T-helper 2 cell treated with Interferon-gamma antibody and Interleukin-4, amounts not matched to agents 5 μg/mL and 100 μg/mL, for 36 hours (primary cell): Measurements from ENCODE around the gene SEC63.
"Not testable (repeated sequence)": the region's sequence is repeated elsewhere in the genome, so short reads cannot be mapped to it uniquely, and the experiment has no call there.

Experiments used
- DNase-seq: peaks from one replicate; pipeline ENCODE4 v3.0.0; 2021; ENCODE audit warnings: low spot score
- H3K27ac Mint-ChIP-seq: one replicate; pipeline ENCODE4 v1.8.0; 2021; ENCODE audit warnings: mild to moderate bottlenecking, mixed read lengths
- H3K27me3 Mint-ChIP-seq: one replicate; pipeline ENCODE4 v1.8.0; 2021; ENCODE audit warnings: low read depth, mixed read lengths
- H3K36me3 Mint-ChIP-seq: one replicate; pipeline ENCODE4 v1.8.0; 2021; ENCODE audit warnings: low read depth, mixed read lengths
- H3K4me1 Mint-ChIP-seq: one replicate; pipeline ENCODE4 v1.8.0; 2021; ENCODE audit warnings: low read depth, mixed read lengths
- H3K4me3 Mint-ChIP-seq: one replicate; pipeline ENCODE4 v1.8.0; 2022; ENCODE audit warnings: mild to moderate bottlenecking, moderate library complexity, mixed read lengths
- H3K9me3 Mint-ChIP-seq: one replicate; pipeline ENCODE4 v1.8.0; 2021; ENCODE audit warnings: mixed read lengths

The SEC63 gene

DNA sequence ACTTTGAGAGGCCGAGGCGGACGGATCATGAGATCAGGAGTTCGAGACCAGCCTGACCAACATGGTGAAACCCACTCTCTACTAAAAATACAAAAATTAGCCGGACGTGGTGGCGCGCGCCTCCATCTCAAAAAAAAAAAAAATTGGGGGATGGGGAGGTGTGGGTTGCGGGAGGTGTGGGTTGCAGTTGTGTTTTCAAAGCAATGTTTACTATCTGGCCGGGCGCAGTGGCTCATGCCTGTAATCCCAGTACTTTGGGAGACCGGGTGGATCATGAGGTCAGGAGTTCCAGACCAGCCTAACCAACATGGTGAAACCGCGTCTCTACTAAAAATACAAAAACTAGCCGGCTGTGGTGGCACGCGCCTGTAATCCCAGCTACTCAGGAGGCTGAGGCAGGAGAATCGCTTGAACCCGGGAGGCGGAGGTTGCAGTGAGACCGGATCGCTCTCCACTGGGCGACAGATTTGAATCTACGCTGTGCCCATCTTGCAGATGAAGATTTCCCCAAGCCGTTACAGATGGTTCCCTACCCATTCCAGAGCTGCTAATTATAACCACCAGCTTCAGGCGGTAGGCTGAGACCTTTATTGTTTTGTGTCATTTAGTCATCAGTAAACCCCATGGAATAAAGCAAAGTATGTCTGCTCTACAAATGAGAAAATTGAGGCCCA, 818 bp upstream of the SEC63 start:
- DNase-seq, H3K9me3 Mint-ChIP-seq, H3K27me3 Mint-ChIP-seq: not testable (repeated sequence)
- peaks cover 26% of the 10 kb centered on the region for H3K4me1 Mint-ChIP-seq
- peak overlapping the region; percentile 88 for H3K4me3 Mint-ChIP-seq
- H3K27ac Mint-ChIP-seq = peak overlapping the region; percentile 97
- H3K36me3 Mint-ChIP-seq = peaks cover 25% of the 10 kb centered on the region

- Mint-ChIP-seq H3K27me3 (no peaks in the 10 kb centered on the region), H3K27ac (peak overlapping the region; percentile 98), H3K9me3 (no peaks in the 10 kb centered on the region), H3K4me1 (peaks cover 26% of the 10 kb centered on the region), H3K36me3 (peaks cover 25% of the 10 kb centered on the region), H3K4me3 (peak overlapping the region; percentile 100)
- DNase-seq = peak; percentile 64
Measured at GRCh38 chr6:107957308-107957908, 600 bp downstream of the SEC63 start.

- no peak for DNase-seq
- Mint-ChIP-seq H3K27me3 (no peaks in the 10 kb centered on the region), H3K36me3 (peaks cover 25% of the 10 kb centered on the region), H3K27ac (peak overlapping the region; percentile 98), H3K9me3 (no peaks in the 10 kb centered on the region), H3K4me1 (peaks cover 26% of the 10 kb centered on the region), H3K4me3 (peak overlapping the region; percentile 100)
Measured at GRCh38 chr6:107956586-107957307, 1.3 kb downstream of the SEC63 start.

DNA sequence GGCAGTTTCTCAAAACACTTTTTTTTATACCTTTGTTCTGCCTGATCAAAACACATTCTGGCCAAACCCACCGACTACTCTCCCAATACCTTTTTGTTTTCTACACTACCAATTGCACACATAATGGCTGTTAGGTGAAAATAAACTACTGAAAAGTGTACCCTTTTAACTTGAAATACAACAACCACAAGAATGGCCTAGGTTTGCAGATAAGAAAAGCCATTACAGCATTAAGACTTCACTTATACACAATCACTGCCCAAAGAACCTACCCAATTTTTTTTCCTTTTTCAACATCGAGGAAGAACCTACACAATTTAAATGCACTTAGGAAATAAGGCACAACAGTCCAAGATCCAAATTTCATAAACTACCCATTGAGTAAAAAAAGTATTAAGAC, 1.8 kb downstream of the SEC63 start:
- DNase-seq = no peak
- peaks cover 25% of the 10 kb centered on the region for H3K36me3 Mint-ChIP-seq
- no peaks in the 10 kb centered on the region for H3K27me3 Mint-ChIP-seq
- peak overlapping the region; percentile 100 for H3K4me3 Mint-ChIP-seq
- no peaks in the 10 kb centered on the region for H3K9me3 Mint-ChIP-seq
- H3K4me1 Mint-ChIP-seq = peaks cover 26% of the 10 kb centered on the region
- H3K27ac Mint-ChIP-seq = peak overlapping the region; percentile 98

GRCh38 chr6:107953858-107954414, 4.1 kb downstream of the SEC63 start:
- not testable (repeated sequence) for H3K4me3 Mint-ChIP-seq
- peaks cover 33% of the 10 kb centered on the region for H3K4me1 Mint-ChIP-seq

GRCh38 chr6:107943626-107944439, 14.2 kb downstream of the SEC63 start:
- peaks cover 20% of the 10 kb centered on the region for H3K4me1 Mint-ChIP-seq
- H3K4me3 Mint-ChIP-seq = no peak overlapping the region
- no peak overlapping the region for H3K27ac Mint-ChIP-seq
- no peak for DNase-seq
- H3K9me3 Mint-ChIP-seq = no peaks in the 10 kb centered on the region
- peaks cover 13% of the 10 kb centered on the region for H3K36me3 Mint-ChIP-seq
- H3K27me3 Mint-ChIP-seq = no peaks in the 10 kb centered on the region

More at GRCh38 chr6:107953858-107954414, 4.1 kb downstream of the SEC63 start:
- peaks cover 28% of the 10 kb centered on the region for H3K36me3 Mint-ChIP-seq
- H3K27ac Mint-ChIP-seq, DNase-seq, H3K9me3 Mint-ChIP-seq, H3K27me3 Mint-ChIP-seq: not testable (repeated sequence)

DNA sequence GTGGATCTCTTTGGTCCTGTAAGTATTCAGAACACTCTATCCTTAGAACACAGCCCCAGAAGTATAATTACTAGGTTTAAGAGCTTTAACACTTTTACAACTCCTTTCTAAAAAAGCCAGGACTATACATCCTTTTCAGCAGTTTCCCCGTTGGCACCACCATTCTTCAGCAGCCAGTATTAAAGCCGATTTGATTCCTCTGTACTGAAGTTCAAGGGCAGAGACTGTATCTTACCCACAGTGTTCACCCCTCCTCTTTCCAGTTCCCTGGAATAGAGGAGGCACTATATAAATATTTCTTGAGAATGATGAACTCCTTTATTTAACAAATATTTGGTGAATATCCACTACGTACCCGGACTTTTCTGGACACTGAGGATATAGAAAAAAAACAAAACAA, 15.9 kb downstream of the SEC63 start:
- H3K4me3 Mint-ChIP-seq = no peak overlapping the region
- H3K27ac Mint-ChIP-seq = no peak overlapping the region
- H3K4me1 Mint-ChIP-seq = peaks cover 13% of the 10 kb centered on the region
- DNase-seq = no peak
- peaks cover 16% of the 10 kb centered on the region for H3K36me3 Mint-ChIP-seq
- no peaks in the 10 kb centered on the region for H3K9me3 Mint-ChIP-seq
- no peaks in the 10 kb centered on the region for H3K27me3 Mint-ChIP-seq

- no peak overlapping the region for H3K27ac Mint-ChIP-seq
- H3K4me3 Mint-ChIP-seq = no peak overlapping the region
- no peaks in the 10 kb centered on the region for H3K9me3 Mint-ChIP-seq
- H3K36me3 Mint-ChIP-seq = peaks cover 18% of the 10 kb centered on the region
- DNase-seq = no peak
- H3K27me3 Mint-ChIP-seq = no peaks in the 10 kb centered on the region
- peaks cover 14% of the 10 kb centered on the region for H3K4me1 Mint-ChIP-seq
Measured at GRCh38 chr6:107941627-107942026, 16.4 kb downstream of the SEC63 start.

- peaks cover 19% of the 10 kb centered on the region for H3K36me3 Mint-ChIP-seq
- peaks cover 15% of the 10 kb centered on the region for H3K4me1 Mint-ChIP-seq
- H3K9me3 Mint-ChIP-seq = no peaks in the 10 kb centered on the region
- no peak overlapping the region for H3K27ac Mint-ChIP-seq
- no peaks in the 10 kb centered on the region for H3K27me3 Mint-ChIP-seq
- DNase-seq = no peak
- H3K4me3 Mint-ChIP-seq = no peak overlapping the region
Measured at GRCh38 chr6:107941199-107941598, 16.8 kb downstream of the SEC63 start.

- not testable (repeated sequence) for H3K27me3 Mint-ChIP-seq, DNase-seq, H3K27ac Mint-ChIP-seq, H3K4me3 Mint-ChIP-seq
- H3K9me3 Mint-ChIP-seq = peaks cover 15% of the 10 kb centered on the region
- peaks cover 37% of the 10 kb centered on the region for H3K36me3 Mint-ChIP-seq
- peaks cover 12% of the 10 kb centered on the region for H3K4me1 Mint-ChIP-seq
Measured at GRCh38 chr6:107936910-107937292, 21.1 kb downstream of the SEC63 start.

DNA sequence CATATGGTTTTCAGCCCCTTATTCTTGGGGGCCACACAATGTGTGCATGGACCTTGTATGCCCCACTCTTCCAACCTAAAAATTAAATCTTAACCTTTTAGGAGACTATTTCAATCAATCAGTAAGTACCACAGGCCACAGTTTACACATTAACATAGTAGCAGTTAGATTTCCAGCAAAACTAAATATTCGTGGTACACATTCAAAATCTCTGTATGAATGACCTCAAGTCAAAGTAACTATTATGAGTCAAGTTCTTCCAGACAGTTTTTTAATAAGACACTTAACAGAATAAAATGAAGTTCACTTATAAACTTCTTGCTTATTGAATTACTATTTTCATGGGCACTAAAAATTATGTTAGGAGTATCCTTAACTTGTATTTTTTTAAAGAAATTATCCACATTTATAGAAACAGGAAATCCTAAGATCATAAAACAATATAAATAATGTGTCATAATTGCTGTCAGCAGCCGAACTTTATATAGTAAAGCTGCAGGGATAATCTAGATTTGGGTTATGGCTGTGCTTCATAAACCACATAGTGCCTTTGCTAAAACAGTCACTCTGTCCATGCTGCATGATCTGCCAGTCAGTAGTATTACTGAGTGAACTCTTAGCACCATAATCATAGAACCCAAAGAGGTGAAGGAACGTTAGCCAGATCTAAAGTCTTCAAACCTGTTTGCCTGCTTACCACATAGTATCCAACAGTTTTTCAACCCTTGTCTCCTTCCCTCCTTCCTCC, 21.7 kb downstream of the SEC63 start:
- peak overlapping the region; percentile 45 for H3K27ac Mint-ChIP-seq
- H3K27me3 Mint-ChIP-seq = no peaks in the 10 kb centered on the region
- peaks cover 12% of the 10 kb centered on the region for H3K4me1 Mint-ChIP-seq
- no peak overlapping the region for H3K4me3 Mint-ChIP-seq
- peaks cover 19% of the 10 kb centered on the region for H3K9me3 Mint-ChIP-seq
- peaks cover 42% of the 10 kb centered on the region for H3K36me3 Mint-ChIP-seq
- DNase-seq = no peak

- Mint-ChIP-seq H3K36me3 (peaks cover 41% of the 10 kb centered on the region), H3K9me3 (peaks cover 19% of the 10 kb centered on the region)
- not testable (repeated sequence) for H3K27me3 Mint-ChIP-seq, H3K4me1 Mint-ChIP-seq, H3K27ac Mint-ChIP-seq, H3K4me3 Mint-ChIP-seq, DNase-seq
Measured at GRCh38 chr6:107934229-107934628, 23.8 kb downstream of the SEC63 start.

DNA sequence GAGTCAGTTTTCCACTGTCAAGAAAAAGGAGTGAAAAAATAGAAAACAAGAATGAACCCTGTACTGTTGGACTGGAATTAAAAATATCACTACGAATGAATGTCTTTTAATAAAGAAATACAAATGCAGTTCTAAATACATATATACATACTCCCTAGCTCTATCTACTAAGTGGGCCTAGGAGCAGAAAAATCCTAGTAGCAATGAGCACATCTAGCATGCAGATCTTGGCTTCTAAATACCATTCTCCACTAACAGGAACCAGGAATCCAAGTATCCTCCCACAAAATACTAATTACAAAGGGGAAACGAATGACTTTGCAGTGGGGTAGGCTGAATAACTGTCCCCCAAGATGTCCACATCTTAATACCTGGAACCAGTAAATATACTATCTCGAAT, 25.4 kb downstream of the SEC63 start:
- Mint-ChIP-seq H3K27me3 (no peaks in the 10 kb centered on the region), H3K4me3 (no peak overlapping the region), H3K9me3 (peaks cover 19% of the 10 kb centered on the region), H3K36me3 (peaks cover 47% of the 10 kb centered on the region), H3K27ac (no peak overlapping the region), H3K4me1 (peaks cover 15% of the 10 kb centered on the region)
- no peak for DNase-seq
